K562 (cell line): ENCODE measurements around the gene ADSS1.

Experiments
- BACH1 ChIP-seq: fragments of 200-800 bp; sonication (Bioruptor generic); IDR thresholded peaks from 2 replicates; pipeline ENCODE4 v1.6.1; 2016; ENCODE audit warnings: missing genetic modification characterization, missing compliant biosample characterization
- CHD1 ChIP-seq: fragments of 200-600 bp; sonication (generic); IDR thresholded peaks from one replicate; pipeline ENCODE4 v1.6.1; 2012; ENCODE audit warnings: mild to moderate bottlenecking, moderate library complexity, low read length, inconsistent platforms
- GTF2A2 ChIP-seq: IDR thresholded peaks from 2 replicates; pipeline ENCODE4 v1.6.1; 2016; ENCODE audit warnings: mild to moderate bottlenecking, missing genetic modification characterization, missing compliant biosample characterization
- ZBTB5 ChIP-seq: fragments of 450-650 bp; IDR thresholded peaks from 2 replicates; pipeline ENCODE4 v1.6.1; 2017; ENCODE audit warnings: antibody characterized with exemption
- TF ChIP-seq, protein P1 (sequence below): IDR thresholded peaks from 2 replicates; pipeline ENCODE4 v1.6.1; 2016; ENCODE audit warnings: missing genetic modification characterization, missing compliant biosample characterization

GRCh38 chr14:104699426-104699748, 24.6 kb upstream of the ADSS1 start:
- no peak for TF ChIP-seq GTF2A2 (tag)
- no peak for TF ChIP-seq BACH1 (tag)
- TF ChIP-seq, protein P1, sequence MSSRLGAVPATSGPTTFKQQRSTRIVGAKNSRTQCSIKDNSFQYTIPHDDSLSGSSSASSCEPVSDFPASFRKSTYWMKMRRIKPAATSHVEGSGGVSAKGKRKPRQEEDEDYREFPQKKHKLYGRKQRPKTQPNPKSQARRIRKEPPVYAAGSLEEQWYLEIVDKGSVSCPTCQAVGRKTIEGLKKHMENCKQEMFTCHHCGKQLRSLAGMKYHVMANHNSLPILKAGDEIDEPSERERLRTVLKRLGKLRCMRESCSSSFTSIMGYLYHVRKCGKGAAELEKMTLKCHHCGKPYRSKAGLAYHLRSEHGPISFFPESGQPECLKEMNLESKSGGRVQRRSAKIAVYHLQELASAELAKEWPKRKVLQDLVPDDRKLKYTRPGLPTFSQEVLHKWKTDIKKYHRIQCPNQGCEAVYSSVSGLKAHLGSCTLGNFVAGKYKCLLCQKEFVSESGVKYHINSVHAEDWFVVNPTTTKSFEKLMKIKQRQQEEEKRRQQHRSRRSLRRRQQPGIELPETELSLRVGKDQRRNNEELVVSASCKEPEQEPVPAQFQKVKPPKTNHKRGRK, result no peak
- no peak for TF ChIP-seq ZBTB5
- TF ChIP-seq CHD1, result no peak
